GM18499 (cell line): Measurements from ENCODE around the gene PLBD2.

Experiments used
- ATAC-seq: cut with Tn5 transposase; IDR thresholded peaks from one replicate; pipeline ENCODE4 v1.9.1; 2021; ENCODE audit warnings: moderate number of reproducible peaks; ENCODE audit not compliant: insufficient read depth, unreplicated experiment

The PLBD2 gene

GRCh38 chr12:113368331-113368730, 9.9 kb downstream of the PLBD2 start:
- ATAC-seq = no peak

GRCh38 chr12:113369391-113369985, 11.1 kb downstream of the PLBD2 start:
- ATAC-seq = no peak

- no peak for ATAC-seq
Observed at GRCh38 chr12:113370923-113371682, 12.7 kb downstream of the PLBD2 start.

GRCh38 chr12:113371808-113372207, 13.4 kb downstream of the PLBD2 start:
- ATAC-seq = no peak

GRCh38 chr12:113372371-113372770, 14.0 kb downstream of the PLBD2 start:
- no peak for ATAC-seq

GRCh38 chr12:113373440-113373839, 15.1 kb downstream of the PLBD2 start:
- ATAC-seq = no peak

- no peak for ATAC-seq
Observed at GRCh38 chr12:113373969-113374368, 15.6 kb downstream of the PLBD2 start.

- ATAC-seq = no peak
Observed at GRCh38 chr12:113374823-113375428, 16.5 kb downstream of the PLBD2 start.

GRCh38 chr12:113378291-113378690, 19.9 kb downstream of the PLBD2 start:
- no peak for ATAC-seq

- ATAC-seq = no peak
Observed at GRCh38 chr12:113381220-113381619, 22.8 kb downstream of the PLBD2 start.

- no peak for ATAC-seq
Observed at GRCh38 chr12:113382206-113382605, 23.8 kb downstream of the PLBD2 start.

- ATAC-seq = no peak
Observed at GRCh38 chr12:113384778-113385177, 26.4 kb downstream of the PLBD2 start.

GRCh38 chr12:113385282-113385882, 27.0 kb downstream of the PLBD2 start:
- no peak for ATAC-seq

GRCh38 chr12:113386866-113387566, 28.6 kb downstream of the PLBD2 start:
- no peak for ATAC-seq

GRCh38 chr12:113387631-113388030, 29.2 kb downstream of the PLBD2 start:
- no peak for ATAC-seq

GRCh38 chr12:113388351-113388750, 30.0 kb downstream of the PLBD2 start:
- ATAC-seq = no peak

GRCh38 chr12:113390064-113391043, 32.0 kb downstream of the PLBD2 start:
- no peak for ATAC-seq

GRCh38 chr12:113391145-113391544, 32.8 kb downstream of the PLBD2 start:
- no peak for ATAC-seq

GRCh38 chr12:113391650-113392337, 33.4 kb downstream of the PLBD2 start:
- no peak for ATAC-seq
